GM12874 (cell line): Measurements from ENCODE around the gene CLIC6.

ENCODE experiments used
- CTCF ChIP-seq: IDR thresholded peaks from 2 replicates; pipeline ENCODE4 v1.5.1; 2011; ENCODE audit warnings: low read depth, mild to moderate bottlenecking, control low read depth, low read length, moderate library complexity; ENCODE audit not compliant: insufficient read depth

CLIC6 gene

GRCh38 chr21:34702341-34703170, 33.8 kb downstream of the CLIC6 start:
- no peak for TF ChIP-seq CTCF

GRCh38 chr21:34703571-34703970, 34.8 kb downstream of the CLIC6 start:
- TF ChIP-seq CTCF: no peak

GRCh38 chr21:34704119-34704518, 35.3 kb downstream of the CLIC6 start:
- no peak for TF ChIP-seq CTCF

- TF ChIP-seq CTCF: no peak
Observed at GRCh38 chr21:34705011-34705410, 36.2 kb downstream of the CLIC6 start.

- TF ChIP-seq CTCF: no peak
Observed at GRCh38 chr21:34706337-34706736, 37.5 kb downstream of the CLIC6 start.

- TF ChIP-seq CTCF: no peak
Observed at GRCh38 chr21:34707876-34708325, 39.1 kb downstream of the CLIC6 start.

GRCh38 chr21:34713621-34714020, 44.8 kb downstream of the CLIC6 start:
- no peak for TF ChIP-seq CTCF
